SU-DHL-6 (cell line): ENCODE measurements around the gene TMEM80.

ENCODE experiments used
- H2AFZ ChIP-seq: fragments of 200-600 bp; sonication (generic); 2 replicates; pipeline ENCODE4 v1.6.1; 2014; ENCODE audit warnings: low read depth, mild to moderate bottlenecking, moderate library complexity, mixed read lengths, antibody characterized with exemption, low read length; ENCODE audit not compliant: severe bottlenecking
- H3F3A ChIP-seq: fragments of 200-600 bp; shearing (Covaris generic); 2 replicates; pipeline ENCODE4 v1.6.0; 2016; ENCODE audit warnings: antibody characterized with exemption, mild to moderate bottlenecking; ENCODE audit not compliant: insufficient read depth
- H3K27ac ChIP-seq: fragments of 200-600 bp; sonication (generic); 2 replicates; pipeline ENCODE4 v1.5.1; 2016; ENCODE audit warnings: low read depth, mild to moderate bottlenecking, low read length, moderate library complexity, mixed read lengths
- H3K27me3 ChIP-seq: fragments of 200-600 bp; sonication (generic), shearing (Covaris generic); 2 replicates; pipeline ENCODE4 v1.6.0; 2014; ENCODE audit warnings: mild to moderate bottlenecking, low read length
- H3K36me3 ChIP-seq: fragments of 200-600 bp; sonication (generic); 2 replicates; pipeline ENCODE4 v1.6.1; 2014; ENCODE audit warnings: mild to moderate bottlenecking, low read length, mixed read lengths
- H3K4me2 ChIP-seq: fragments of 300-600, 200-600 bp; shearing (Covaris generic), sonication (generic); 2 replicates; pipeline ENCODE4 v1.6.0; 2014; ENCODE audit warnings: low read length, low read depth, mild to moderate bottlenecking; ENCODE audit not compliant: poor library complexity, severe bottlenecking
- H3K4me3 ChIP-seq: fragments of 200-600 bp; sonication (generic); 2 replicates; pipeline ENCODE4 v1.5.1; 2014; ENCODE audit warnings: antibody characterized with exemption, low read length, mild to moderate bottlenecking, mixed read lengths; ENCODE audit not compliant: insufficient read depth, poor library complexity, severe bottlenecking
- H3K79me2 ChIP-seq: fragments of 200-600 bp; sonication (generic); 2 replicates; pipeline ENCODE4 v1.6.1; 2014; ENCODE audit warnings: mild to moderate bottlenecking, low read length, moderate library complexity; ENCODE audit not compliant: insufficient read depth
- H3K9ac ChIP-seq: fragments of 200-600 bp; sonication (generic); 2 replicates; pipeline ENCODE4 v1.7.0; 2014; ENCODE audit warnings: mild to moderate bottlenecking, low read length
- H3K9me2 ChIP-seq: fragments of 200-600 bp; sonication (generic); replicated peaks from 2 replicates; pipeline ENCODE4 v1.6.1; 2014; ENCODE audit warnings: low read length; ENCODE audit not compliant: insufficient read depth
- H3K9me3 ChIP-seq: fragments of 200-600 bp; sonication (generic); 2 replicates; pipeline ENCODE4 v1.6.1; 2014; ENCODE audit warnings: low read length, mixed read lengths; ENCODE audit not compliant: insufficient read depth
- H4K20me1 ChIP-seq: fragments of 200-600 bp; sonication (generic); 2 replicates; pipeline ENCODE4 v1.6.1; 2014; ENCODE audit warnings: low read depth, mild to moderate bottlenecking, antibody characterized with exemption, low read length, moderate library complexity, mixed read lengths
- EZH2phosphoT487 ChIP-seq: fragments of 200-600 bp; sonication (generic), shearing (Covaris generic); conservative IDR thresholded peaks from 2 replicates; pipeline ENCODE4 v1.6.1; 2018; ENCODE audit warnings: mild to moderate bottlenecking, antibody characterized with exemption, low read length, moderate library complexity, mixed read lengths
- TF ChIP-seq, protein P1 (sequence below): fragments of 200-600 bp; sonication (generic); IDR thresholded peaks from one replicate; pipeline ENCODE4 v1.5.1; 2017; ENCODE audit warnings: antibody characterized with exemption, mild to moderate bottlenecking, low read length, moderate library complexity; ENCODE audit not compliant: insufficient read depth, poor library complexity, severe bottlenecking

The TMEM80 gene

GRCh38 chr11:665062-665703, 30.4 kb upstream of the TMEM80 start:
- Histone ChIP-seq H2AFZ (no peak overlapping the region), H3F3A (no peaks in the 10 kb centered on the region), H3K79me2 (no peaks in the 10 kb centered on the region), H4K20me1 (no peaks in the 10 kb centered on the region), H3K9me3 (no peaks in the 10 kb centered on the region), H3K27me3 (no peaks in the 10 kb centered on the region), H3K9me2 (no peaks in the 10 kb centered on the region), H3K9ac (no peak overlapping the region), H3K4me3 (no peak overlapping the region), H3K27ac (no peak overlapping the region), H3K36me3 (no peaks in the 10 kb centered on the region), H3K4me2 (no peak overlapping the region)
- TF ChIP-seq EZH2phosphoT487, result no peak
- TF ChIP-seq, protein P1, sequence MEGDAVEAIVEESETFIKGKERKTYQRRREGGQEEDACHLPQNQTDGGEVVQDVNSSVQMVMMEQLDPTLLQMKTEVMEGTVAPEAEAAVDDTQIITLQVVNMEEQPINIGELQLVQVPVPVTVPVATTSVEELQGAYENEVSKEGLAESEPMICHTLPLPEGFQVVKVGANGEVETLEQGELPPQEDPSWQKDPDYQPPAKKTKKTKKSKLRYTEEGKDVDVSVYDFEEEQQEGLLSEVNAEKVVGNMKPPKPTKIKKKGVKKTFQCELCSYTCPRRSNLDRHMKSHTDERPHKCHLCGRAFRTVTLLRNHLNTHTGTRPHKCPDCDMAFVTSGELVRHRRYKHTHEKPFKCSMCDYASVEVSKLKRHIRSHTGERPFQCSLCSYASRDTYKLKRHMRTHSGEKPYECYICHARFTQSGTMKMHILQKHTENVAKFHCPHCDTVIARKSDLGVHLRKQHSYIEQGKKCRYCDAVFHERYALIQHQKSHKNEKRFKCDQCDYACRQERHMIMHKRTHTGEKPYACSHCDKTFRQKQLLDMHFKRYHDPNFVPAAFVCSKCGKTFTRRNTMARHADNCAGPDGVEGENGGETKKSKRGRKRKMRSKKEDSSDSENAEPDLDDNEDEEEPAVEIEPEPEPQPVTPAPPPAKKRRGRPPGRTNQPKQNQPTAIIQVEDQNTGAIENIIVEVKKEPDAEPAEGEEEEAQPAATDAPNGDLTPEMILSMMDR, result no peak

DNA sequence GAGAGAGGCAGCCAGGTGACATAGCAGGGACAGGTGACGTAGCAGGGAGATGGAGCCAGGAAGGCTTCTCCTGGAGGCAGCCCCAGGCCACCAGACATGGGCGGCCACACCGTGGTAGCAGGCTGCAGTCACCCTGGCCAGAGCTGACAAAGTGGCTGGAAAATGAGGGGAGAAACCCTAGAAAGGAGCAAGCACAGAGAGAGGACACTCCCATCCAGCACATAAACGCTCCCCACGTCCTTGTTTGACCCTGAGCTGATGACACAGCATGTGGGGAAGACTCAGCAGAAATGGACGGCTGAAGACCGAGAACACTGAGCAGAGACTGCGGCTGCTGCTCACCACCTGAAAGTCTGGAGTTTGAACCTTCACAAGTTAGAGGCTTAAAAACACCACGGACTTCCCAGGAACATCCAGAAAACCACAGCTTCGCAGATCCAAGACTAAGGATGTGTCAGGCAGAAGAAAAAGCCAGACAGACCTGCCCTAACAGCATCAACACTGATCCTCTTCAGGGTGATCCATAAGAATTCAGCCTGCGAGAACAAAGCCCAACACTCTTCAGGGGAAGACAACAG, 29.8 kb upstream of the TMEM80 start:
- no peaks in the 10 kb centered on the region for H3K36me3 ChIP-seq
- H3F3A ChIP-seq, result no peaks in the 10 kb centered on the region
- H3K79me2 ChIP-seq, result no peaks in the 10 kb centered on the region
- no peaks in the 10 kb centered on the region for H4K20me1 ChIP-seq
- no peak overlapping the region for H3K27ac ChIP-seq
- TF ChIP-seq EZH2phosphoT487, result no peak
- TF ChIP-seq, protein P1, result no peak
- no peak overlapping the region for H3K9ac ChIP-seq
- H3K9me3 ChIP-seq, result no peaks in the 10 kb centered on the region
- H3K27me3 ChIP-seq, result no peaks in the 10 kb centered on the region
- H2AFZ ChIP-seq, result no peak overlapping the region
- H3K9me2 ChIP-seq, result no peaks in the 10 kb centered on the region
- no peak overlapping the region for H3K4me3 ChIP-seq
- H3K4me2 ChIP-seq, result no peak overlapping the region

GRCh38 chr11:673866-674265, 21.8 kb upstream of the TMEM80 start:
- H3K4me3 ChIP-seq, result no peak overlapping the region
- H3K9me3 ChIP-seq, result no peaks in the 10 kb centered on the region
- H3K27me3 ChIP-seq, result no peaks in the 10 kb centered on the region
- H3K79me2 ChIP-seq, result no peaks in the 10 kb centered on the region
- no peak overlapping the region for H3K9ac ChIP-seq
- H3K4me2 ChIP-seq, result no peak overlapping the region
- H3K36me3 ChIP-seq, result peaks cover 6% of the 10 kb centered on the region; the same call in 1 of the 2 replicates
- TF ChIP-seq EZH2phosphoT487, result no peak
- TF ChIP-seq, protein P1, result no peak
- H3F3A ChIP-seq, result no peaks in the 10 kb centered on the region
- H3K9me2 ChIP-seq, result no peaks in the 10 kb centered on the region
- H3K27ac ChIP-seq, result no peak overlapping the region
- no peaks in the 10 kb centered on the region for H4K20me1 ChIP-seq
- H2AFZ ChIP-seq, result no peak overlapping the region
